ENCODE results near the gene ZNF436. TPM values are rescaled to one million over a fixed set of nuclear protein-coding genes. Genes with fewer than 3 reads are reported as not detected.

ZNF436 gene
- total and polyA plus RNA-seq, 5 donors, result 4.4 to 13.8 (median 12.0) TPM

- Histone ChIP-seq H3K27me3 (ENCODE audit: control insufficient read depth, insufficient read depth) (no peaks in the 10 kb centered on the region), H3K27ac (ENCODE audit: low read length) (no peak overlapping the region), H3K4me1 (ENCODE audit: control insufficient read depth, insufficient read depth, low read length) (no peaks in the 10 kb centered on the region), H3K4me3 (ENCODE audit: low read length) (no peak overlapping the region), H3K9me3 (ENCODE audit: control insufficient read depth, low read length) (no peaks in the 10 kb centered on the region)
- ATAC-seq (peak in 1 of 2 donors; percentile 20), DNase-seq (peak in 2 of 3 donors; percentile 33 to 68)
- intact Hi-C loops (cut with DNase I), result loop anchor here in 2 of 4 donors (5.0 to 10.0 kb wide), 3 partner anchors 35 to 98 kb away; partner anchors contain the start of genes HNRNPR (in 2 of the 2) and ZNF436 (in 1 of the 2)
- 78% methylated on average over 11 of the region's 11 CpGs for WGBS
These were observed 32.8 kb upstream of the ZNF436 start for GRCh38 chr1:23402286-23403037.

GRCh38 chr1:23401313-23401712, 31.7 kb upstream of the ZNF436 start:
- WGBS, result 71% methylated on average over 6 of the region's 6 CpGs
- intact Hi-C loops (cut with DNase I), result loop anchor here in 2 of 4 donors (5.0 to 10.0 kb wide), 3 partner anchors 34 to 97 kb away; partner anchors contain the start of genes HNRNPR (in 2 of the 2) and ZNF436 (in 1 of the 2)
- no peak for ATAC-seq
- Histone ChIP-seq H3K27ac (ENCODE audit: low read length) (no peak overlapping the region), H3K4me3 (ENCODE audit: low read length) (no peak overlapping the region), H3K9me3 (ENCODE audit: control insufficient read depth, low read length) (no peaks in the 10 kb centered on the region), H3K4me1 (ENCODE audit: control insufficient read depth, insufficient read depth, low read length) (no peaks in the 10 kb centered on the region), H3K27me3 (ENCODE audit: control insufficient read depth, insufficient read depth) (no peaks in the 10 kb centered on the region)
- no peak for DNase-seq

- H3K9me3 ChIP-seq (ENCODE audit: control insufficient read depth, low read length), result no peaks in the 10 kb centered on the region
- no peaks in the 10 kb centered on the region for H3K27me3 ChIP-seq (ENCODE audit: control insufficient read depth, insufficient read depth)
- intact Hi-C loops (cut with DNase I), result loop anchor here in 2 of 4 donors (5.0 to 10.0 kb wide), 3 partner anchors 33 to 96 kb away; partner anchors contain the start of genes HNRNPR (in 2 of the 2) and ZNF436 (in 1 of the 2)
- H3K27ac ChIP-seq (ENCODE audit: low read length), result no peak overlapping the region
- peak in 2 of 3 donors; percentile 50 to 61 for DNase-seq
- peak in 1 of 2 donors; percentile 12 for ATAC-seq
- no peaks in the 10 kb centered on the region for H3K4me1 ChIP-seq (ENCODE audit: control insufficient read depth, insufficient read depth, low read length)
- 85% methylated on average over 5 of the region's 5 CpGs for WGBS
- H3K4me3 ChIP-seq (ENCODE audit: low read length), result no peak overlapping the region
These were observed 30.9 kb upstream of the ZNF436 start for GRCh38 chr1:23400324-23401114.

GRCh38 chr1:23399229-23399628, 29.6 kb upstream of the ZNF436 start:
- no peaks in the 10 kb centered on the region for H3K9me3 ChIP-seq (ENCODE audit: control insufficient read depth, low read length)
- H3K27me3 ChIP-seq (ENCODE audit: control insufficient read depth, insufficient read depth), result no peaks in the 10 kb centered on the region
- DNase-seq (no peak), ATAC-seq (no peak)
- 100% methylated on average over 1 of the region's 1 CpG for WGBS
- H3K4me1 ChIP-seq (ENCODE audit: control insufficient read depth, insufficient read depth, low read length), result peaks cover 3% of the 10 kb centered on the region
- intact Hi-C loops (cut with DNase I), result no loop called here
- no peak overlapping the region for H3K4me3 ChIP-seq (ENCODE audit: low read length)
- H3K27ac ChIP-seq (ENCODE audit: low read length), result no peak overlapping the region

- H3K27ac ChIP-seq (ENCODE audit: low read length), result no peak overlapping the region
- WGBS, result 80% methylated on average over 7 of the region's 7 CpGs
These were observed 28.3 kb upstream of the ZNF436 start for GRCh38 chr1:23397908-23398307.

GRCh38 chr1:23396380-23396779, 26.7 kb upstream of the ZNF436 start:
- no peak overlapping the region for H3K4me3 ChIP-seq (ENCODE audit: low read length)
- DNase-seq (no peak), ATAC-seq (no peak)
- no peaks in the 10 kb centered on the region for H3K9me3 ChIP-seq (ENCODE audit: control insufficient read depth, low read length)
- intact Hi-C loops (cut with DNase I), result no loop called here
- H3K27me3 ChIP-seq (ENCODE audit: control insufficient read depth, insufficient read depth), result no peaks in the 10 kb centered on the region
- 98% methylated on average over 2 of the region's 2 CpGs for WGBS
- H3K4me1 ChIP-seq (ENCODE audit: control insufficient read depth, insufficient read depth, low read length), result peaks cover 3% of the 10 kb centered on the region
- no peak overlapping the region for H3K27ac ChIP-seq (ENCODE audit: low read length)

More at GRCh38 chr1:23397908-23398307, 28.3 kb upstream of the ZNF436 start:
- ATAC-seq, result no peak
- no peaks in the 10 kb centered on the region for H3K27me3 ChIP-seq (ENCODE audit: control insufficient read depth, insufficient read depth)
- DNase-seq, result no peak
- peaks cover 3% of the 10 kb centered on the region for H3K4me1 ChIP-seq (ENCODE audit: control insufficient read depth, insufficient read depth, low read length)
- H3K4me3 ChIP-seq (ENCODE audit: low read length), result no peak overlapping the region
- intact Hi-C loops (cut with DNase I), result no loop called here
- H3K9me3 ChIP-seq (ENCODE audit: control insufficient read depth, low read length), result no peaks in the 10 kb centered on the region

GRCh38 chr1:23395849-23396248, 26.2 kb upstream of the ZNF436 start:
- no peak for ATAC-seq
- 89% methylated on average over 4 of the region's 4 CpGs for WGBS
- no peaks in the 10 kb centered on the region for H3K27me3 ChIP-seq (ENCODE audit: control insufficient read depth, insufficient read depth)
- no peak for DNase-seq
- no peak overlapping the region for H3K27ac ChIP-seq (ENCODE audit: low read length)
- H3K4me3 ChIP-seq (ENCODE audit: low read length), result no peak overlapping the region
- H3K4me1 ChIP-seq (ENCODE audit: control insufficient read depth, insufficient read depth, low read length), result peaks cover 3% of the 10 kb centered on the region
- H3K9me3 ChIP-seq (ENCODE audit: control insufficient read depth, low read length), result no peaks in the 10 kb centered on the region
- intact Hi-C loops (cut with DNase I), result no loop called here

- ATAC-seq, result peak; percentile 17 to 69
- intact Hi-C loops (cut with DNase I), result no loop called here
- Histone ChIP-seq H3K27ac (ENCODE audit: low read length) (peak overlapping the region; percentile 83), H3K27me3 (ENCODE audit: control insufficient read depth, insufficient read depth) (no peaks in the 10 kb centered on the region), H3K4me1 (ENCODE audit: control insufficient read depth, insufficient read depth, low read length) (peaks cover 3% of the 10 kb centered on the region), H3K4me3 (ENCODE audit: low read length) (no peak overlapping the region), H3K9me3 (ENCODE audit: control insufficient read depth, low read length) (no peaks in the 10 kb centered on the region)
- WGBS, result 30% methylated on average over 8 of the region's 8 CpGs
- peak; percentile 46 to 79 (median 68) for DNase-seq
These were observed 25.6 kb upstream of the ZNF436 start for GRCh38 chr1:23395154-23395724.

GRCh38 chr1:23394684-23395083, 25.0 kb upstream of the ZNF436 start:
- peak; percentile 87 to 91 for ATAC-seq
- Histone ChIP-seq H3K27me3 (ENCODE audit: control insufficient read depth, insufficient read depth) (no peaks in the 10 kb centered on the region), H3K27ac (ENCODE audit: low read length) (peak overlapping the region; percentile 79), H3K4me1 (ENCODE audit: control insufficient read depth, insufficient read depth, low read length) (peaks cover 3% of the 10 kb centered on the region), H3K4me3 (ENCODE audit: low read length) (no peak overlapping the region), H3K9me3 (ENCODE audit: control insufficient read depth, low read length) (no peaks in the 10 kb centered on the region)
- WGBS, result 22% methylated on average over 7 of the region's 7 CpGs
- peak; percentile 91 to 94 (median 92) for DNase-seq
- intact Hi-C loops (cut with DNase I), result no loop called here

- H3K27ac ChIP-seq (ENCODE audit: low read length), result peak overlapping the region; percentile 79
- ATAC-seq, result peak; percentile 62 to 67
- no peaks in the 10 kb centered on the region for H3K9me3 ChIP-seq (ENCODE audit: control insufficient read depth, low read length)
- H3K4me3 ChIP-seq (ENCODE audit: low read length), result no peak overlapping the region
- H3K27me3 ChIP-seq (ENCODE audit: control insufficient read depth, insufficient read depth), result no peaks in the 10 kb centered on the region
- 36% methylated on average over 4 of the region's 4 CpGs for WGBS
- intact Hi-C loops (cut with DNase I), result no loop called here
- H3K4me1 ChIP-seq (ENCODE audit: control insufficient read depth, insufficient read depth, low read length), result peaks cover 3% of the 10 kb centered on the region
- no peak for DNase-seq
These were observed 24.5 kb upstream of the ZNF436 start for GRCh38 chr1:23394181-23394580.
